ENCODE measurements around the gene ACTN1. TPM values are rescaled to one million over a fixed set of nuclear protein-coding genes. Genes with fewer than 3 reads are reported as not detected.
"Not testable (repeated sequence)": the region's sequence is repeated elsewhere in the genome, so short reads cannot be mapped to it uniquely, and the experiment has no call there.

ACTN1 gene
- total RNA-seq, 4 donors from 2014 or later, result 10.0 to 17.3 (median 14.1) TPM

- intact Hi-C loops (cut with DNase I; ENCODE audit: low total_unique reads), result no loop called here
- in situ Hi-C loops (cut with MboI; ENCODE audit: low sequenced_read_pairs in 4 of 4), result no loop called here
- no peak for TF ChIP-seq POLR2A (IDR thresholded peaks at IDR 0.05)
- TF ChIP-seq, protein P1, sequence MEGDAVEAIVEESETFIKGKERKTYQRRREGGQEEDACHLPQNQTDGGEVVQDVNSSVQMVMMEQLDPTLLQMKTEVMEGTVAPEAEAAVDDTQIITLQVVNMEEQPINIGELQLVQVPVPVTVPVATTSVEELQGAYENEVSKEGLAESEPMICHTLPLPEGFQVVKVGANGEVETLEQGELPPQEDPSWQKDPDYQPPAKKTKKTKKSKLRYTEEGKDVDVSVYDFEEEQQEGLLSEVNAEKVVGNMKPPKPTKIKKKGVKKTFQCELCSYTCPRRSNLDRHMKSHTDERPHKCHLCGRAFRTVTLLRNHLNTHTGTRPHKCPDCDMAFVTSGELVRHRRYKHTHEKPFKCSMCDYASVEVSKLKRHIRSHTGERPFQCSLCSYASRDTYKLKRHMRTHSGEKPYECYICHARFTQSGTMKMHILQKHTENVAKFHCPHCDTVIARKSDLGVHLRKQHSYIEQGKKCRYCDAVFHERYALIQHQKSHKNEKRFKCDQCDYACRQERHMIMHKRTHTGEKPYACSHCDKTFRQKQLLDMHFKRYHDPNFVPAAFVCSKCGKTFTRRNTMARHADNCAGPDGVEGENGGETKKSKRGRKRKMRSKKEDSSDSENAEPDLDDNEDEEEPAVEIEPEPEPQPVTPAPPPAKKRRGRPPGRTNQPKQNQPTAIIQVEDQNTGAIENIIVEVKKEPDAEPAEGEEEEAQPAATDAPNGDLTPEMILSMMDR (IDR thresholded peaks at IDR 0.05 in 4 of 5, conservative IDR thresholded peaks at IDR 0.05 in 1 of 5), result no peak
- Histone ChIP-seq H3K27ac (no peak overlapping the region), H3K4me3 (no peak overlapping the region), H3K9me3 (no peaks in the 10 kb centered on the region), H3K4me1 (no peaks in the 10 kb centered on the region), H3K36me3 (no peaks in the 10 kb centered on the region), H3K27me3 (no peaks in the 10 kb centered on the region)
- ATAC-seq (no peak), DNase-seq (no peak)
Observed at GRCh38 chr14:68854421-68854820, 124.7 kb downstream of the ACTN1 start.

DNA sequence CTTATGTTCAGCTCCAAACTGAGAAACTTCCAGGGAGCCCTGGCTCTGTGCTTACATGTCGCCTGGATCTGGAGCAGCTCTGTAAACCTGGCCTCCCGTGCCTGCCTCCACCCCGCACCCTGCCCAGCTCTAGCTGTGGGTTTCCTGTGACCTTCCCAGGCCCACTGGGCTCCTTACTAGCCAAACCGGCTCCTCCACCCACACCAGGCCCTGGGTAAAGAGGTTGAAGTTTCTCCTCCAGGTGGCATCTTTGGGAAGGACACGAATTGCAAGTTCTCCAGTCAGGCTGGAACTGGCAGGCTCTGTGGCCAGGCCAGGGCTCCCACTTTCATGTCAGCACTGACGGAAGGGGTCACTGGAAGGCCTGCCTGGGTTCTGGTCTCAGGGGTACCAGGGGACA lies 125.4 kb downstream of the ACTN1 start:
- Histone ChIP-seq H3K4me1 (no peaks in the 10 kb centered on the region), H3K9me3 (no peaks in the 10 kb centered on the region), H3K36me3 (no peaks in the 10 kb centered on the region), H3K27me3 (no peaks in the 10 kb centered on the region), H3K27ac (no peak overlapping the region), H3K4me3 (no peak overlapping the region)
- ATAC-seq (no peak), DNase-seq (no peak)
- intact Hi-C loops (cut with DNase I; ENCODE audit: low total_unique reads), result no loop called here
- TF ChIP-seq, protein P1 (IDR thresholded peaks at IDR 0.05 in 4 of 5, conservative IDR thresholded peaks at IDR 0.05 in 1 of 5), result no peak
- no peak for TF ChIP-seq POLR2A (IDR thresholded peaks at IDR 0.05)
- in situ Hi-C loops (cut with MboI; ENCODE audit: low sequenced_read_pairs in 4 of 4), result no loop called here

DNA sequence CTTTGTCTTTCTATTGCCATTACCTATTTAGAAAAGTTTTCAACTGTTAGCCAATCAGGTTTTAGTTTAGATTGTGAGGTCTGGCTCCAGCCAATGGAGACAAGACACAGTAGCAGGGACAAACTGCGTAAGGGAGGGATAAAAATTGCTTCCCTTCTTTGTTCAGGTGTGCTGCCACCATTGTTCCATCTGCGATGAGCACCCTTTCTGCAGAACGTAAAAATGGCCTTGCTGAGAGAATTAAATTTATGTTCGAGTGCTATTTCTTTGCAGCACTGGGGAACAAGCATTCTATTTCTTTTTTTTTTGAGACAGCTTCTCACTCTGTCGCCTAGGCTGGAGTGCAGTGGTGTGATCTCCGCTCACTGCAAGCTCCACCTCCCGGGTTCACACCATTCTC lies 126.6 kb downstream of the ACTN1 start:
- ATAC-seq; H3K36me3 ChIP-seq; DNase-seq; H3K27me3 ChIP-seq; H3K27ac ChIP-seq; intact Hi-C loops (cut with DNase I; ENCODE audit: low total_unique reads); in situ Hi-C loops (cut with MboI; ENCODE audit: low sequenced_read_pairs in 4 of 4); H3K4me1 ChIP-seq; H3K4me3 ChIP-seq; H3K9me3 ChIP-seq: not testable (repeated sequence)

GRCh38 chr14:68851078-68851477 lies 128.0 kb downstream of the ACTN1 start:
- no peak for DNase-seq
- no peaks in the 10 kb centered on the region for H3K36me3 ChIP-seq
- no peaks in the 10 kb centered on the region for H3K4me1 ChIP-seq
- intact Hi-C loops (cut with DNase I; ENCODE audit: low total_unique reads), result no loop called here
- H3K4me3 ChIP-seq, result no peak overlapping the region
- in situ Hi-C loops (cut with MboI; ENCODE audit: low sequenced_read_pairs in 4 of 4), result no loop called here
- ATAC-seq, result no peak
- no peak overlapping the region for H3K27ac ChIP-seq
- H3K27me3 ChIP-seq, result no peaks in the 10 kb centered on the region
- TF ChIP-seq, protein P1 (IDR thresholded peaks at IDR 0.05 in 4 of 5, conservative IDR thresholded peaks at IDR 0.05 in 1 of 5), result no peak
- TF ChIP-seq POLR2A (IDR thresholded peaks at IDR 0.05), result no peak
- no peaks in the 10 kb centered on the region for H3K9me3 ChIP-seq

DNA sequence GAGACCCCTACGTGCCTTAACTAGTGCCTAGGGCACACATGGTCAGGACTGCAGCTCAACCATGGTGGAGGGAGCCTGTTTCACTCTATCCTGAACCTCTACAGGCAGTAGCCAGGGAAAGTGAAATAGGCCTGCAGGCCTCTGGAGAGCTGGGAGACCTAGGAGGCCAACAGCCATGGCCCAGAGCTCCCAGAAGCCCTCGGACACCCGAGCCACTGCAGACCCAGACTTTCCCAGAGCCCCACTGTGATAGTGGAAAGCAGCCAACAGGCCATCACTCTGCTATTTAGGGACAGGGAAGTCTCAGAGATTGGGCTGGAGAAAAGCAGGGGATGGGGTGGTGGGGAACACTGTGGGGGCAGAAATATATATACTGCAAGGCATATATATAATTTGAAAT lies 129.7 kb downstream of the ACTN1 start:
- H3K4me3 ChIP-seq, result no peak overlapping the region
- H3K4me1 ChIP-seq, result no peaks in the 10 kb centered on the region
- ATAC-seq (no peak), DNase-seq (no peak)
- H3K27me3 ChIP-seq, result no peaks in the 10 kb centered on the region
- intact Hi-C loops (cut with DNase I; ENCODE audit: low total_unique reads) (no loop called here), in situ Hi-C loops (cut with MboI; ENCODE audit: low sequenced_read_pairs in 4 of 4) (no loop called here)
- H3K36me3 ChIP-seq, result no peaks in the 10 kb centered on the region
- TF ChIP-seq, protein P1 (IDR thresholded peaks at IDR 0.05 in 4 of 5, conservative IDR thresholded peaks at IDR 0.05 in 1 of 5), result no peak
- TF ChIP-seq POLR2A (IDR thresholded peaks at IDR 0.05), result no peak
- H3K27ac ChIP-seq, result no peak overlapping the region
- no peaks in the 10 kb centered on the region for H3K9me3 ChIP-seq
